ENCODE data around the gene TBKBP1.

- no peak for TF ChIP-seq REST (tag by site-specific recombination; IDR thresholded peaks at IDR 0.05)
- TF ChIP-seq ZNF112 (tag by site-specific recombination; IDR thresholded peaks at IDR 0.05), result no peak
These were observed 35.5 kb downstream of the TBKBP1 start for GRCh38 chr17:47729476-47729875.
